IMR-90 (cell line): ENCODE results near the gene ADPRS. TPM values are rescaled to one million over a fixed set of nuclear protein-coding genes. Genes with fewer than 3 reads are reported as not detected.

Experiments used
- ATAC-seq: fragments of 200-7000 bp; cut with Tn5 transposase; 2 replicates; pipeline ENCODE4 v1.9.1; 2020; ENCODE audit warnings: low read depth, mild to moderate bottlenecking, moderate library complexity
- BruUV-seq: library from RNA; stranded (reverse); fragments of 400-500 nt; replicated peaks from 2 replicates; lab custom pipeline; 2021; lab: Mats Ljungman, UMichigan
- CTCF ChIA-PET: fragments of 300-600 bp; formaldehyde crosslinking; extraction: SDS; loops from one replicate; lab custom pipeline; 2021; ENCODE audit warnings: antibody characterized with exemption; lab: Yijun Ruan, JAX
- POLR2A ChIA-PET: fragments of 300-600 bp; sonication (Branson Sonifier 250); formaldehyde crosslinking; loops from one replicate; lab custom pipeline; 2022; ENCODE audit warnings: antibody characterized with exemption; ENCODE audit not compliant: unreplicated experiment; lab: Charles Lee
- DNase-seq: peaks from one replicate; pipeline ENCODE4 v3.0.0; 2013
- H2AFZ ChIP-seq: replicated peaks from 2 replicates; pipeline ENCODE3; 2013; ENCODE audit warnings: low read length, mild to moderate bottlenecking; ENCODE audit not compliant: poor library complexity
- H2AK5ac ChIP-seq: 2 replicates; pipeline ENCODE4 v1.6.1; 2013; ENCODE audit warnings: low read depth, low read length, inconsistent platforms
- H2AK9ac ChIP-seq: replicated peaks from 2 replicates; pipeline ENCODE3; 2013; ENCODE audit warnings: mild to moderate bottlenecking, low read depth, low read length, moderate library complexity; ENCODE audit not compliant: poor library complexity
- H2BK120ac ChIP-seq: 2 replicates; pipeline ENCODE4 v1.6.1; 2013; ENCODE audit warnings: low read depth, low read length, inconsistent platforms
- H2BK15ac ChIP-seq: 3 replicates; pipeline ENCODE4 v1.6.1; 2013; ENCODE audit warnings: low read depth, low read length, inconsistent platforms
- H2BK20ac ChIP-seq: 2 replicates; pipeline ENCODE4 v1.6.1; 2013; ENCODE audit warnings: low read depth, mild to moderate bottlenecking, inconsistent platforms, low read length, moderate library complexity
- H2BK5ac ChIP-seq: 2 replicates; pipeline ENCODE4 v1.6.1; 2013; ENCODE audit warnings: mild to moderate bottlenecking, low read depth, low read length, inconsistent platforms; ENCODE audit not compliant: poor library complexity, severe bottlenecking
- H3K14ac ChIP-seq: replicated peaks from 2 replicates; pipeline ENCODE4 v1.6.1; 2013; ENCODE audit warnings: low read depth, low read length, inconsistent platforms
- H3K18ac ChIP-seq: 2 replicates; pipeline ENCODE4 v1.6.1; 2013; ENCODE audit warnings: low read depth, low read length, control low read depth
- H3K23ac ChIP-seq: 2 replicates; pipeline ENCODE4 v1.6.1; 2013; ENCODE audit warnings: low read depth, low read length, inconsistent platforms
- H3K27ac ChIP-seq: 2 replicates; pipeline ENCODE4 v1.5.1; 2013; ENCODE audit warnings: mild to moderate bottlenecking, control low read depth, low read length; ENCODE audit not compliant: insufficient read depth
- H3K27me3 ChIP-seq: 2 replicates; pipeline ENCODE4 v1.6.1; 2013; ENCODE audit warnings: low read length; ENCODE audit not compliant: control insufficient read depth, insufficient read depth
- H3K36me3 ChIP-seq: 2 replicates; pipeline ENCODE4 v1.6.1; 2013; ENCODE audit warnings: low read length, mixed read lengths; ENCODE audit not compliant: control insufficient read depth, insufficient read depth
- H3K4ac ChIP-seq: 2 replicates; pipeline ENCODE4 v1.6.1; 2013; ENCODE audit warnings: low read depth, low read length, inconsistent platforms
- H3K4me1 ChIP-seq: 2 replicates; pipeline ENCODE4 v1.6.1; 2013; ENCODE audit warnings: low read length, mixed read lengths; ENCODE audit not compliant: control insufficient read depth, insufficient read depth
- H3K4me2 ChIP-seq: 2 replicates; pipeline ENCODE4 v1.6.1; 2013; ENCODE audit warnings: low read depth, mild to moderate bottlenecking, control low read depth, low read length, moderate library complexity
- H3K4me3 ChIP-seq: 2 replicates; pipeline ENCODE4 v1.5.1; 2013; ENCODE audit warnings: low read depth, mild to moderate bottlenecking, control low read depth, low read length, moderate library complexity; ENCODE audit not compliant: insufficient read depth
- H3K56ac ChIP-seq: 2 replicates; pipeline ENCODE4 v1.6.1; 2013; ENCODE audit warnings: low read length, inconsistent platforms; ENCODE audit not compliant: insufficient read depth; ENCODE audit errors: extremely low read depth
- H3K79me1 ChIP-seq, 2 experiments: 2 replicates each; pipeline ENCODE4 v1.6.1; 2013; ENCODE audit warnings: low read length in 2 of 2, inconsistent platforms in 1 of 2, low read depth in 1 of 2
- H3K9ac ChIP-seq: 2 replicates; pipeline ENCODE4 v1.6.1; 2013; ENCODE audit warnings: low read depth, low read length, control low read depth
- H3K9me1 ChIP-seq: 2 replicates; pipeline ENCODE4 v1.6.1; 2013; ENCODE audit warnings: low read length, inconsistent platforms; ENCODE audit not compliant: insufficient read depth
- H3K9me3 ChIP-seq: 2 replicates; pipeline ENCODE4 v1.6.1; 2013; ENCODE audit warnings: low read length; ENCODE audit not compliant: control insufficient read depth, insufficient read depth
- H4K20me1 ChIP-seq: 2 replicates; pipeline ENCODE4 v1.6.1; 2013; ENCODE audit warnings: low read length, inconsistent platforms; ENCODE audit not compliant: insufficient read depth
- H4K5ac ChIP-seq: 2 replicates; pipeline ENCODE4 v1.6.1; 2013; ENCODE audit warnings: mild to moderate bottlenecking, low read depth, low read length, control low read depth
- H4K8ac ChIP-seq, 2 experiments: 2 replicates each; pipeline ENCODE4 v1.6.1; 2013; ENCODE audit warnings: low read depth in 2 of 2, low read length in 2 of 2, control low read depth in 1 of 2, inconsistent platforms in 1 of 2
- H4K91ac ChIP-seq: 2 replicates; pipeline ENCODE4 v1.6.1; 2013; ENCODE audit warnings: low read depth, low read length, inconsistent platforms; ENCODE audit not compliant: insufficient read depth
- MAFK ChIP-seq: IDR thresholded peaks from 2 replicates; pipeline ENCODE4 v1.6.1; 2012; ENCODE audit warnings: low read depth, low read length, improper control_type of control experiment
- SMC3 ChIP-seq: fragments of 150-350 bp; IDR thresholded peaks from 2 replicates; pipeline ENCODE4 v1.6.1; 2016; ENCODE audit warnings: low read depth, mild to moderate bottlenecking, antibody characterized with exemption, low read length, moderate library complexity
- whole genome bisulfite sequencing, 2 experiments: methylation state at CpG; one replicate each; pipeline versions ENCODE4 v1.1.5 to v1.1.7; 2013; ENCODE audit warnings: missing lambda C conversion rate in 2 of 2; ENCODE audit not compliant: insufficient read length in 1 of 2; ENCODE audit errors: extremely low coverage in 2 of 2; 5-methylcytosine and 5-hydroxymethylcytosine counted together
- dilution Hi-C: fragments of 300-500 bp; cut with HindIII; formaldehyde crosslinking; loops from one replicate; pipeline ENCODE4 v1.14.3; 2018; ENCODE audit warnings: low sequenced_read_pairs; ENCODE audit not compliant: unreplicated experiment
- in situ Hi-C: fragments of 300-500 bp; cut with MboI; formaldehyde crosslinking; loops from 3 replicates; pipeline ENCODE4 v1.14.3; 2019; ENCODE audit warnings: low sequenced_read_pairs, inconsistent platforms, mixed read lengths
- intact Hi-C: fragments of 100-400 bp; cut with micrococcal nuclease; formaldehyde crosslinking; loops from 2 replicates; pipeline ENCODE4 v1.10.0; 2022
- polyA plus RNA-seq, 3 experiments: library from polyadenylated mRNA; depleted of rRNA; stranded (reverse); fragments of >200 nt; gene quantifications; 2 replicates each; pipeline ENCODE4 v1.2.3, GENCODE V29; 2012; ENCODE audit warnings: low replicate concordance in 1 of 3
- total RNA-seq: library from RNA; depleted of rRNA; stranded (reverse); fragments of >200 nt; gene quantifications from 2 replicates; pipeline ENCODE4 v1.2.3, GENCODE V29; 2012

Gene ADPRS
- total and polyA plus RNA-seq, 2 of the 4 experiments (the other 2 are of a cell fraction), result 31.0 to 37.2 TPM

DNA sequence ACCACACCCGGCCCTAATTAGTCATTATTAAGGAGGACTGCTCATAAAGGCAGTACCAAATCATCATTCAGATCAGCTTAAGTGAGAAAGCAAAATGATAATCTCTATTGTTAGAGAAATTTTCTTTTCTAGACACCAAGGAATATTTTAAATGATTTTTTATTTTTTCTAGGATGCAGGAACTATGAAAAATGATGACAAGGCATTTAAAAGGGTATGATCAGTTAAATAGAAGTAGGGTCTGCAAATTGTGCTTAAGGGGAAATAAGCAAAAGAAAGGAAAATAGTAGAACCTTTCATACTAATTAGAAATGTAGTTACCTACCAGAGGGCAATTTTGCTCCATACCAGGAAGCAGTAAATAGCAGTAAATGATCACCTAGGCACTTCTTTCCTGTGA is 26.4 kb upstream of the ADPRS start:
- Histone ChIP-seq H3K4me1 (no peaks in the 10 kb centered on the region), H2BK5ac (no peak overlapping the region), H2BK120ac (no peak overlapping the region), H3K23ac (no peak overlapping the region), H3K9ac (no peak overlapping the region), H3K18ac (no peak overlapping the region), H2AFZ (no peak overlapping the region), H3K56ac (no peak overlapping the region), H4K20me1 (no peaks in the 10 kb centered on the region), H3K4me2 (no peak overlapping the region), H3K79me1 (no peaks in the 10 kb centered on the region), H3K36me3 (no peaks in the 10 kb centered on the region), H3K27me3 (no peaks in the 10 kb centered on the region), H3K14ac (no peak overlapping the region), H2AK9ac (no peak overlapping the region), H2BK20ac (no peak overlapping the region), H3K4me3 (no peak overlapping the region), H2AK5ac (no peak overlapping the region), H4K8ac (no peak overlapping the region), H4K5ac (no peak overlapping the region), H4K91ac (no peak overlapping the region), H3K4ac (no peak overlapping the region), H3K9me3 (no peaks in the 10 kb centered on the region), H3K27ac (no peak overlapping the region), H3K9me1 (no peaks in the 10 kb centered on the region), H2BK15ac (no peak overlapping the region)
- no TSS peak for BruUV-seq
- CTCF ChIA-PET, result interaction anchor here (0.6 kb wide), 1 partner anchor 33 kb away, joined by 5 read pairs; no protein-coding TSS in a partner anchor
- intact Hi-C loops, result no loop called here
- WGBS, 2 experiments, result no CpG with 5 or more reads among the region's 1 CpG
- DNase-seq, result no peak
- in situ Hi-C loops, result no loop called here
- ATAC-seq, result no peak
- TF ChIP-seq MAFK (peak; percentile 94), SMC3 (no peak)
- dilution Hi-C loops, result no loop called here
- POLR2A ChIA-PET, result no interaction called here
